Adrenal gland (tissue), 12 donors: ENCODE data around the gene AGO3. TPM values are rescaled to one million over a fixed set of nuclear protein-coding genes. Genes with fewer than 3 reads are reported as not detected.
"Not testable (repeated sequence)": the region's sequence is repeated elsewhere in the genome, so short reads cannot be mapped to it uniquely, and the experiment has no call there.

Source experiments
- DNase-seq, 7 donors: peaks; one replicate each; pipeline ENCODE4 v3.0.0-alpha.2; 2019 to 2020
- H3K27ac ChIP-seq, 5 donors: fragments of 200-600 bp; sonication (generic) in 4 of 5; 1 replicate in 3 of 5; 2 replicates in 2 of 5; pipeline versions ENCODE4 v1.5.1 to v1.8.0; 2016 to 2020; ENCODE audit warnings: mild to moderate bottlenecking in 1 of 5
- H3K27me3 ChIP-seq: fragments of 200-600 bp; 2 replicates; pipeline ENCODE4 v1.8.0; 2021
- H3K36me3 ChIP-seq, 2 donors: fragments of 200-600 bp; replicated peaks in 1 of 2; 1 replicate in 1 of 2; 2 replicates in 1 of 2; pipeline versions ENCODE4 v1.5.1 to v1.8.0; 2018 to 2022
- H3K4me1 ChIP-seq, 2 donors: fragments of 200-600 bp; replicated peaks in 1 of 2; 1 replicate in 1 of 2; 2 replicates in 1 of 2; pipeline versions ENCODE4 v1.5.1 to v1.8.0; 2018 to 2021
- H3K4me3 ChIP-seq, 4 donors: fragments of 200-600 bp; sonication (generic) in 3 of 4; one replicate each; pipeline ENCODE4 v1.5.1; 2016 to 2018
- H3K9me3 ChIP-seq, 3 donors: fragments of 200-600 bp; sonication (generic) in 1 of 3; replicated peaks in 1 of 3; 1 replicate in 2 of 3; 2 replicates in 1 of 3; pipeline versions ENCODE4 v1.5.1 to v1.8.0; 2016 to 2021
- POLR2A ChIP-seq, 2 donors: fragments of 450-650 bp; IDR thresholded peaks; one replicate each; pipeline ENCODE4 v1.6.1; 2017; ENCODE audit warnings: antibody characterized with exemption in 2 of 2, mild to moderate bottlenecking in 2 of 2, moderate library complexity in 1 of 2
- WGBS, 4 donors: extraction: QIAGEN DNeasy Blood & Tissue Kit in 2 of 4; methylation state at CpG; one replicate each; pipeline versions ENCODE4 v1.1.5 to v1.1.7; 2013 to 2017; 5-methylcytosine and 5-hydroxymethylcytosine counted together
- intact Hi-C, 2 donors: fragments of 100-400 bp; cut with DNase I; formaldehyde crosslinking; loops; one replicate each; pipeline versions ENCODE4 v1.14.1 to v1.15.0; 2022 to 2023
- polyA plus RNA-seq, 3 donors: library from polyadenylated mRNA; stranded (reverse); fragments of 200-250 nt in 2 of 3; fragments of 350-450 nt in 1 of 3; fragmentation: Illumina TruSeq in 1 of 3; extraction: RNeasy Lipid Tissue Mini Kit (QIAGEN cat#74804) in 1 of 3; gene quantifications; one replicate each; pipeline ENCODE4 v1.2.3, GENCODE V29; 2013 to 2014
- total RNA-seq, 9 donors: library from RNA; depleted of rRNA in 4 of 9; stranded (reverse); fragments of >200 nt in 4 of 9; fragments of 120-200 nt in 1 of 9; fragmentation: NEBNext Ultra II Directional in 1 of 9; extraction: Animal tissue kit (Norgen Biotek cat#: 25700) in 1 of 9; gene quantifications; one replicate each; pipeline versions ENCODE4 v1.1.0 to v1.2.4, GENCODE V29; 2013 to 2023
- TF ChIP-seq, protein P1 (sequence below), 6 experiments: fragments of 450-650 bp in 4 of 6; fragments of 200-600 bp in 2 of 6; sonication (generic) in 1 of 6; IDR thresholded peaks; 1 replicate in 5 of 6; 2 replicates in 1 of 6; pipeline versions ENCODE4 v1.5.1 to v1.8.0; 2016 to 2021; ENCODE audit warnings: antibody characterized with exemption in 6 of 6, mild to moderate bottlenecking in 2 of 6, moderate library complexity in 1 of 6
- donor health status: healthy with polysubstance abuse.
- donor health status: Bipolar disorder and iron deficiency.
- donor health status: DM: yes; HTN: yes; CAD: no.
- donor health status: DM: no; HTN: no; CAD: no.
- donor health status: DM: no; HTN: no; CAD: no.
- donor health status: DM: yes; HTN: yes; CAD: no.

AGO3 gene
- total and polyA plus RNA-seq, 12 donors = 3.7 to 32.2 (median 20.8) TPM

DNA sequence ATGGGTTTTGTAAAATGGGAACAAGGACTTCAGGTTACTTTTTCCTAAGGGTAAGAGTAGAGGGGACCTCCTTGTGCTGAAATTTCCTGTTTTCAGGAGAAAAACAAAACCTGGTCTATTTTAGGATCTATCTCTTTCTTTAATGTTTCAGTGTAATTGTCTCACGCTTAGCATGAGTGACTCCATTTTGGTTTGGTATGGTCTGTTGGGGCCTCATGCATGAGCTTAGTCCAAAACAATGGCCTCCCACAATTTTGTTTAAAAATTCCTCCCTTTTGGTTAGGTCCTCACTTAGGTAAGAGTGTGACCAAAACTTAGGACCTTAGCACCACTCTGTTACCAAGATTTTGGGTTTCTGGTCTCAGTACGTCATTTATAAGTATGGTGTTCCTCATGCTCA, 85.8 kb downstream of the AGO3 start:
- Histone ChIP-seq H3K9me3 (no peaks in the 10 kb centered on the region), H3K4me1 (no peaks in the 10 kb centered on the region), H3K4me3 (no peak overlapping the region), H3K36me3 (peaks cover 0 to 21% of the 10 kb centered on the region in 2 donors), H3K27ac (no peak overlapping the region), H3K27me3 (no peaks in the 10 kb centered on the region)
- DNase-seq = no peak
- no peak for TF ChIP-seq POLR2A (IDR thresholded peaks at IDR 0.05)
- TF ChIP-seq, protein P1, sequence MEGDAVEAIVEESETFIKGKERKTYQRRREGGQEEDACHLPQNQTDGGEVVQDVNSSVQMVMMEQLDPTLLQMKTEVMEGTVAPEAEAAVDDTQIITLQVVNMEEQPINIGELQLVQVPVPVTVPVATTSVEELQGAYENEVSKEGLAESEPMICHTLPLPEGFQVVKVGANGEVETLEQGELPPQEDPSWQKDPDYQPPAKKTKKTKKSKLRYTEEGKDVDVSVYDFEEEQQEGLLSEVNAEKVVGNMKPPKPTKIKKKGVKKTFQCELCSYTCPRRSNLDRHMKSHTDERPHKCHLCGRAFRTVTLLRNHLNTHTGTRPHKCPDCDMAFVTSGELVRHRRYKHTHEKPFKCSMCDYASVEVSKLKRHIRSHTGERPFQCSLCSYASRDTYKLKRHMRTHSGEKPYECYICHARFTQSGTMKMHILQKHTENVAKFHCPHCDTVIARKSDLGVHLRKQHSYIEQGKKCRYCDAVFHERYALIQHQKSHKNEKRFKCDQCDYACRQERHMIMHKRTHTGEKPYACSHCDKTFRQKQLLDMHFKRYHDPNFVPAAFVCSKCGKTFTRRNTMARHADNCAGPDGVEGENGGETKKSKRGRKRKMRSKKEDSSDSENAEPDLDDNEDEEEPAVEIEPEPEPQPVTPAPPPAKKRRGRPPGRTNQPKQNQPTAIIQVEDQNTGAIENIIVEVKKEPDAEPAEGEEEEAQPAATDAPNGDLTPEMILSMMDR (IDR thresholded peaks at IDR 0.05) = no peak
- intact Hi-C loops = no loop called here
- 94 to 99% (median 97%) methylated on average over 2 of the region's 2 CpGs for WGBS, 4 donors

DNA sequence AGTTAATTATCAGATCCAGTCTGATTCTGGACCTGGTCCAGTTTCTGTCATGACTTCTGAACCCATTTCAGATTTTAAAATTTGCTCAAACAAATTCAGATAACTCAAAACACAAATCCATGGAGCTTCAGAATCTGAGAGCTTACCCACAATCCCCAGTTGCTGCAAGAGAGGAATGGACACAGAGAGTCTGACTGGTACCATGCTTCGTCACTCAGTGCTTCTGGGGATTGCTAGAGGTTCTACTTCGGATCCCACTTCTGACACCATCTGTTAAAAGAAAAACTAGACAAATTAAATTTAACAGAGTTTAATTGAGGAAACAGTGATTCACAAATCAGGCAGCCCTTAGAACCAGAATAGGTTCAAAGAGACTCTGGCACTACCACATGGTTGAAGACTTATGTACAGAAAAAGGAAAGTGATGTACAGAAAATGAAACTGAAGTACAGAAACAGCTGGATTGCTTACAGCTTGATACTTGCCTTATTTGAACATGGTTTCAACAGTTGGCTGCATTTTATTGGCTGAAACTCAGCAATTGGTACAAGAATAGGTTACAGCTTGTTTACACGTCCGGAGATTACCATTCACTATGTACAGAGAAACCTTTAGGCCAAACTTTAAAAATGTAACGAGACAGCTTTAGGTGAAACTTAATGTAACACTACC, 92.3 kb downstream of the AGO3 start:
- intact Hi-C loops = no loop called here
- no peak overlapping the region for H3K4me3 ChIP-seq
- 86 to 91% (median 88%) methylated on average over 5 of the region's 5 CpGs for WGBS, 4 donors

DNA sequence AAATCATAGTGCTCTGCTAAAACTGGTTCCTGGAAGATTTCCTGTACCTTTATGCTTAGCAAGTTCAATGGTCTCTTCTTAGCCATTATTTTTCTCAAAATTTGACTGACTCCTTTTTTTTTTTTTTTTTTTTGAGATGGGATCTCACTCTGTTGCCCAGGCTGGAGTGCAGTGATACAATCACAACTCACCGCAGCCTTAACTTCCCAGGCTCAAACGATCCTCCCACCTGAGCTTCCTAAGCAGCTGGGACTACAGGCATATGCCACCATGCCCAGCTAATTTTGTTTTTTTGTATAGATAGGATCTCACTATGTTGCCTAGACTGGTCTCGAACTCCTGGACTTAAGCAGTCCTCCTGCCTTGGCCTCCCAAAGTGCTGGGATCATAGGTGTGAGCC, 93.1 kb downstream of the AGO3 start:
- H3K4me3 ChIP-seq, H3K27ac ChIP-seq, DNase-seq, H3K27me3 ChIP-seq, H3K9me3 ChIP-seq, H3K4me1 ChIP-seq, intact Hi-C loops: not testable (repeated sequence)
- peaks cover 0 to 11% of the 10 kb centered on the region in 2 donors for H3K36me3 ChIP-seq
- WGBS, 4 donors = 94 to 100% (median 98%) methylated on average over 3 of the region's 3 CpGs

More for the DNA sequence above, 92.3 kb downstream of the AGO3 start:
- H3K36me3 ChIP-seq = peaks cover 0 to 11% of the 10 kb centered on the region in 2 donors
- no peaks in the 10 kb centered on the region for H3K9me3 ChIP-seq
- peaks cover 0 to 4% of the 10 kb centered on the region in 2 donors for H3K4me1 ChIP-seq
- DNase-seq = peak in 1 of 7 donors; percentile 18
- H3K27ac ChIP-seq = peak overlapping the region in 1 of 5 donors; percentile 27
- H3K27me3 ChIP-seq = no peaks in the 10 kb centered on the region
- no peak for TF ChIP-seq POLR2A (IDR thresholded peaks at IDR 0.05)
- TF ChIP-seq, protein P1 (IDR thresholded peaks at IDR 0.05) = no peak

DNA sequence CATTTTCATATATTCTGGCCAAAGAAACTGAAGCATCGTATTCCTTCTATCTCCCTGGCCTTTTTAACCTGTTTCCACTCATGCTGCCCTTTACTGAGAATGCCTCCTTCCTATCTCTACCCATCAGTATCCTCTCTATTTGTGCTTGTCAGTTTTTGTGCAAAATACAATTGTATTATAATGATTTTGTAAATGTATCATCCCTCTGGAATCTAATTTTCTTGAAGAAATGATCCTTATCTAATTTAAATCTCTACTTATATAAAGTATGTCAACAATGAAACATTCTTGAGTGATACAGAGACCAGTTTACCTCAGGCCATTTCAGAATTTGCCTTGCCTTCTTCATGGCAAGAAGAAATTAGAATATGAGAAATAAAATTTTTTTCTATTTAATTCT, 93.9 kb downstream of the AGO3 start:
- intact Hi-C loops = no loop called here
- peaks cover 0 to 11% of the 10 kb centered on the region in 2 donors for H3K36me3 ChIP-seq
- 82 to 93% (median 86%) methylated on average over 1 of the region's 1 CpG for WGBS, 4 donors

More for the DNA sequence above, 93.9 kb downstream of the AGO3 start:
- Histone ChIP-seq H3K27me3 (no peaks in the 10 kb centered on the region), H3K9me3 (no peaks in the 10 kb centered on the region), H3K4me3 (no peak overlapping the region), H3K4me1 (peaks cover 0 to 4% of the 10 kb centered on the region in 2 donors), H3K27ac (no peak overlapping the region)
- TF ChIP-seq, protein P1 (IDR thresholded peaks at IDR 0.05) = no peak
- TF ChIP-seq POLR2A (IDR thresholded peaks at IDR 0.05) = no peak
- DNase-seq = no peak
